GM18861 (cell line): ENCODE data around the gene MAN2B2.

Experiments used
- ATAC-seq: cut with Tn5 transposase; IDR thresholded peaks from one replicate; pipeline ENCODE4 v1.9.1; 2021; ENCODE audit not compliant: unreplicated experiment

MAN2B2 gene

GRCh38 chr4:6592804-6593563, 18.0 kb downstream of the MAN2B2 start:
- no peak for ATAC-seq

DNA sequence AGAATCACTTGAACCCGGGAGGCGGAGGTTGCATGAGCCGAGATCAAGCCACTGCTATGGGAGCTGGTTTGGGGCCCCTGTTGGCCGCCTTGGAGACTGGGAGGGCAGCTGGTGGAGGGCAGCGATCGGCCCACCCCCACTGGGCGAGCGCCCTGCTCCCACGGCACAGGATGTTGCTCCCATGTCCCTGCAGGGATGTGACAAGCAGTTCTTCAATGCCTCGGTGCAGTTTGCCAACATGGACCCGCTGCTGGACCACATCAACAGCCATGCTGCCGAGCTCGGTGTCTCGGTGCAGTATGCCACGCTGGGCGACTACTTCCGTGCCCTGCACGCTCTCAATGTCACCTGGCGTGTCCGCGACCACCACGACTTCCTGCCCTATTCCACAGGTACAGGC, 19.4 kb downstream of the MAN2B2 start:
- no peak for ATAC-seq

DNA sequence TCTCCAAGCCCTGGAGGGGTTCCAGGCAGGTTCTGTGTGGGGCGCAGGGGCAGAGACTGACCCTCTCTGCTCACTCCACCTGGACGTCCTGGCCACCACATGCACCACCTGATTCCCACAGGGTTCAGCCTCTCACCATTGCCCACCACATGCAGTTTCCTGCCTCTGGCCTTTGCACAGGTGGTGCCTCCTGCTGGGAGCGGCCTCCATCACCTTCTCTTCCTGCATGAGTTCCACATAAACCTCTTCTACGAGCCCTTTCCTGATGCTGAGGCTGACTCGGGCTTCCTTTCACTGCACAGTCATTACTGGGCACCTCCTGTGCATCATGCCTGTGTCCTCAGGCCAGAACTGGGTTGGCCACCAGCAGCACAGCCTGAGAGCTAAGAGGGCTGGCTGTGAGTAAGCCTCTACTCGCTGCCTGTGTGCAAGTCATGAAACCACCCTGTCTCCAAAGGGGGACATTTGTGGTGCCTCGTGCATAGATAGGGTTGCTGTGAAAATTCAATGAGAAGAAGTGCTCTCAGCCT, 19.9 kb downstream of the MAN2B2 start:
- no peak for ATAC-seq

- ATAC-seq = no peak
Observed at GRCh38 chr4:6595897-6596537, 21.0 kb downstream of the MAN2B2 start.

DNA sequence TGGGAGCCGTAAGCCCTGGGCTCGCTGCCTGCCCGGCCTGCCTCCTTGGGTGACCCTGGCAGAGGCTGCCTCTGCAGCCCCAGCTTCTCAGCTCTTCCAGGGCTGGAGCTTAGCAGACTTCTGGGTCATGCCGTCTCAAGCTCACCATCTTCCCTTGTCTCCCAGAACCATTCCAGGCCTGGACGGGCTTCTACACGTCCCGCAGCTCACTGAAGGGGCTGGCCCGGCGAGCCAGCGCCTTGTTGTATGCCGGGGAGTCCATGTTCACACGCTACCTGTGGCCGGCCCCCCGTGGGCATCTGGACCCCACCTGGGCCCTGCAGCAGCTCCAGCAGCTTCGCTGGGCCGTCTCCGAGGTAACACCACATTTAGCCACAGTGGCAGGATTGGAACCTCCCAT, 22.0 kb downstream of the MAN2B2 start:
- no peak for ATAC-seq

DNA sequence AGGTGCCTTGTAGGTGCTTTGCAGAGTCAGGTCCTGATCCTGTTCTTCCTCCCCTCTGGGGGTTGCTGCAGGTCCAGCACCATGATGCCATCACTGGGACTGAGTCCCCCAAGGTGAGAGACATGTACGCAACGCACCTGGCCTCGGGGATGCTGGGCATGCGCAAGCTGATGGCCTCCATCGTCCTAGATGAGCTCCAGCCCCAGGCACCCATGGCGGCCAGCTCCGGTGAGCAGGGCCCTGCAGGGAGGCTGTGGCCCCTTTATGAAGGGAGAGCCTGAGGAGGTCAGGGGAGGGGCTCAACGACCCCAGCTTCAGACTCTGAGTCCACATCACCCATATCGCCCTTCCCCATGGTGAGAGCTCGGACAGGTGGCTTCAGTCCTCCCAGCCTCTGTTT, 23.1 kb downstream of the MAN2B2 start:
- ATAC-seq = no peak

DNA sequence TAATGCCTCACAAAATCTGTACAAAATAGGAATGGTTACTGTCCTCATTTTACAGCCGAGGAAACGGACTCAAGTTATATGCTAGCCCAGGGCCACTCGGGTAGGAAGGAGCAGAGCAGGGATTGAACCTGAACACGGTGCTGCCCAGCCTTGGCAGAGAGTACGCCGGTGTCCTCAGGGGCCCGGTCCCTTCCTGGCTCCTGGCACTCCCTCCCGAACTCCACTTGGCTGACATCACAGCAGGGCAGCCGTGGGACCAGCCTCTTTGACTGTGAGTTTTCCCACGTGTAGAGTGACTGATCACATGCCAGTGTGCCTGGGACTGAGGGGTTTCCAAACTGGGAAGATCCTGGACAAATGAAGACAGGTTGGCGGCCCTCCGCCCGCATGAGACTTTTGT, 23.7 kb downstream of the MAN2B2 start:
- ATAC-seq = no peak

- no peak for ATAC-seq
Observed at GRCh38 chr4:6601661-6602250, 26.8 kb downstream of the MAN2B2 start.

- no peak for ATAC-seq
Observed at GRCh38 chr4:6602289-6602688, 27.3 kb downstream of the MAN2B2 start.

GRCh38 chr4:6603128-6603527, 28.1 kb downstream of the MAN2B2 start:
- ATAC-seq = no peak

- no peak for ATAC-seq
Observed at GRCh38 chr4:6605114-6605513, 30.1 kb downstream of the MAN2B2 start.

DNA sequence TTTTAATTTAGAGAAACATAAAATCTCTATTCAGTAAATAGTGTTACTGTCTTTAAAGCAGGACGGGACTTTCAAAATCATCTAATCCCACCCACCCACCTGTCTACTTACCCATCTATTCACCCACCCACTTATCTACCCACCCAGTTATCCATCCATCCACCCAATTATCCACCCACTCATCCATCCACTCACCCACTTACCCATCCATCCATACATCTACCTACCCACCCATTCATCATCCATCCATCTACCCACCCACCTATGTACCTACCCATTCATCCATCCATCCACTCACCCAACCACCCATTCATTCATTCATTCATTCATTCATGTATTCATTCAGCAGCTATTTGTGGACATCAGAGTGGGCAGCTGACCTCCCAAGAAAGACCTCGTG, 30.6 kb downstream of the MAN2B2 start:
- no peak for ATAC-seq

DNA sequence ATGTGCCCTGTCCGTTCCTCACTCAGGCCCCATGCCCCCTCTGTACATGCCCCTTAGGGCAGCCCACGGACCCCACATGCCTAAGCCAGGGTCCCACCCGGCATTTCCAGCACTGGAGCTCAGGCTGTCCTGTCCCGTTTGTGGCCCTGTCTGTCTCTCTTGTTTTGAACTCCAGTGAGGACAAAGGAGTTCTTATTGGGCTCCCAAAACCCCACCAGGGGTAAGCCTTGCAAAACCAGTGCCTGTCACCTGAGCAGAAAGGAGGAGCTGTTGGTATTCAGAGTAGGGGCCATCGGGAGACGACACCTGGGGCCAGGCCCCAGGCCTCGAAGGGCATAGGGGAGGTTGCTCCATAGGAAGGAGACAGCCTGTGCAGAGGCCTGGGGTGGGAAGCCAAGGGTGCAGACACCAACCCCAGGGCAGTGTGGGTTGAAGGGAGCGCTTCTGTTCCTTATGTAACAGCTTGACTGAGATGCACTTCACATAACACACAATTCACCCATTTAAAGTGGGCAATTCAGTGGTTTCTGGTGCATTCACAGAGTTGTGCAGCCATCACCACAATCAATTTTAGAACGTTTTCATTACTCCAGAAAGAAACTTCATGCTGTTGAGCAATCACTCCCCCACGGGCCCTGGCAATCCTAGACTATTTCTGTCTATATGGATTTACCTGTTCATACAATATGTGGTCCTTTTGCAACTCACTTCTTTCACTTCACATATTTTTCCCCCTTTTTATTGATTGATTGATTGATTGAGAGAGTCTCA, 31.7 kb downstream of the MAN2B2 start:
- no peak for ATAC-seq

DNA sequence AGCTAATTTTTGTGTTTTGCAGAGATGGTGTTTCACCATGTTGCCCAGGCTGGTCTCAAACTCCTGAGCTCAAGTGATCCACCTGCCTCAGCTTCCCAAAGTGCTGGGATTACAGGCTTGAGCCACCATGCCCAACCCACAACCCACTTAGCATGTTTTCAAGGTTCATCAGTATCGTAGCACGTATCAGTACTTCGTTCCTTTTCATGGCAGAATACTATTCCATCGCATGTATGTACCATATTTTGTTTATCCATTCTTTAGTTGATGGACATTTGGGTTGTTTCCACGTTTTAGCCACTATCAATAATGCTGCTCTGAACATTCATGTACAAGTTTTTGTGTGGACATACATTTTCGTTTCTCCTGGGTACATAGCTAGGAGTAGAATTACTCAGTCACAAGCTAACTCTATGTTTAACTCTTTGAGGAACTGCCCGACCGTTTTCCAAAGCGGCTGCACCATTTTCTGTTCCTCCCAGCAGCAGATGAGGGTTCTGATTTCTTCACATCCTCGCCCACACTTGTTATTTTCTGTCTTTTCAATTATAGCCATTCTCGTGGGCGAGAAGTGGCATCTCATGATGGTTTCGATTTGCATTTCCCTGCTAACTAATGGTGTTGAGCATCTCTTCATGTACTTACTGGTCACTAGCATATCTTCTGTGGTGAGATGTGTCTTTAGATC, 32.5 kb downstream of the MAN2B2 start:
- no peak for ATAC-seq

DNA sequence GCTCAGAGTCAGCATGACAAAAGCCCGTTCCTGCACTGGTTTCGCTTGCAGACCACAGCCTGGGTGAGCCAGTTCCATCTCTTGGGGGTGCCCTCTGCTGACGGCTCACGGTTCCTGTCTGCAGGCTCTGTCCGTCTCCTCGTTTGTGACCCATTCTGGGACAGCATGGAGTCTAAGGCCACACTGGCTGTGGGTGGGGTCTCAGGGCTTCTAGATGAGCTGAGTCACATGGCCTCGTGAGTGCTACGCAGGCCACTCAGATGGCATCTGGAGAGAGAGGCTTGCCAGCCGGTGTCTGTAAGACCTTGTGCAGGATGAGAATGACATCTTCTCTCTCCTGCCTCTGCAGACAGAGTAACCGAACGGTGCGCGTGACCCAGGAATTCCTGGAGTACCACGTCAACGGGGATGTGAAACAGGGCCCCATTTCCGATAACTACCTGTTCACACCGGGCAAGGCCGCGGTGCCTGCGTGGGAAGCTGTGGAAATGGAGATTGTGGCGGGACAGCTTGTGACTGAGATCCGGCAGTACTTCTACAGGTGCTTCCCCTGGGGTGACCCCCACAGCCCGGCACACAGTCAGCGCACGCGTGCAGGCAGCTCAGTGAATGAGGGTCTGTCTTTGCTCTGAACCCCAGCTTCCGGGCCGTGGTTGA, 33.9 kb downstream of the MAN2B2 start:
- no peak for ATAC-seq

DNA sequence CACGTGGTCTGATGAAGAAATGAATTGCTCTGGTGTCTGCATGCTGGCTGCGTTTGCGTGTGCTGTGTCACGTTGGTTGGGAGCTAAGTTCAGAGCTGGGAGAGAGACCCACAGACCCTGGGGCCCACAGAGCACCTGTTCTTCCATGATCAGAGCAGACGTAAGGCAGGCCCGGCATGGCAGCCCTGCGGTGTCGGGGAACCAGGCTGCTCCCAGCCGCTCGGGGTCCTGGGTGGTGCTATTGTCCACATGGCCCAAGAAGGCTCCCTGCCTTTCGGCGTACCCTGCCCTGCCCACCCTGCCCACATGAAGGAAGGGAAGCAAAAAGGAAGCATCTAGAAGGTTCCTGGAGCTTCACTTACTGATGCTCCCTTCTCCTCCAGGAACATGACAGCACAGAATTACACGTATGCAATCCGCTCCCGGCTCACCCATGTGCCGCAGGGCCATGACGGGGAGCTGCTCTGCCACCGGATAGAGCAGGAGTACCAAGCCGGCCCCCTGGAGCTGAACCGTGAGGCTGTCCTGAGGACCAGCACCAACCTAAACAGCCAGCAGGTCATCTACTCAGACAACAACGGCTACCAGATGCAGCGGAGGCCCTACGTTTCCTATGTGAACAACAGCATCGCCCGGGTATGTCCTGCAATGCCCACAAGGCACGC, 34.6 kb downstream of the MAN2B2 start:
- ATAC-seq = no peak

GRCh38 chr4:6610856-6611430, 36.0 kb downstream of the MAN2B2 start:
- no peak for ATAC-seq

GRCh38 chr4:6612961-6613675, 38.1 kb downstream of the MAN2B2 start:
- ATAC-seq = no peak
